Skeletal muscle cell (primary cell): ENCODE data around the gene IRF4.

Experiments used
- DNase-seq: peaks from one replicate; pipeline ENCODE4 v3.0.0-alpha.2; 2010; ENCODE audit warnings: low read depth
- H3K4me3 ChIP-seq: 2 replicates; pipeline ENCODE4 v1.5.1; 2011; ENCODE audit warnings: low read depth, mild to moderate bottlenecking, control low read depth, low read length, moderate library complexity

The IRF4 gene

GRCh38 chr6:352896-353470 is 38.6 kb upstream of the IRF4 start:
- no peak overlapping the region for H3K4me3 ChIP-seq
- DNase-seq, result no peak

GRCh38 chr6:353642-354614 is 37.6 kb upstream of the IRF4 start:
- DNase-seq, result no peak

GRCh38 chr6:354631-355280 is 36.8 kb upstream of the IRF4 start:
- no peak overlapping the region for H3K4me3 ChIP-seq
- no peak for DNase-seq

More at GRCh38 chr6:353642-354614, 37.6 kb upstream of the IRF4 start:
- H3K4me3 ChIP-seq, result no peak overlapping the region

GRCh38 chr6:355373-356208 is 36.0 kb upstream of the IRF4 start:
- H3K4me3 ChIP-seq, result no peak overlapping the region
- no peak for DNase-seq

- H3K4me3 ChIP-seq, result no peak overlapping the region
- DNase-seq, result no peak
Measured at GRCh38 chr6:356828-357251, 34.7 kb upstream of the IRF4 start.

- H3K4me3 ChIP-seq, result no peak overlapping the region
- DNase-seq, result no peak
Measured at GRCh38 chr6:357261-357790, 34.2 kb upstream of the IRF4 start.

GRCh38 chr6:357791-358341 is 33.7 kb upstream of the IRF4 start:
- H3K4me3 ChIP-seq, result no peak overlapping the region
- no peak for DNase-seq

GRCh38 chr6:358432-358831 is 33.1 kb upstream of the IRF4 start:
- H3K4me3 ChIP-seq, result no peak overlapping the region
- no peak for DNase-seq

- H3K4me3 ChIP-seq, result no peak overlapping the region
- no peak for DNase-seq
Measured at GRCh38 chr6:358847-359246, 32.7 kb upstream of the IRF4 start.

- DNase-seq, result no peak
- no peak overlapping the region for H3K4me3 ChIP-seq
Measured at GRCh38 chr6:359261-360035, 32.1 kb upstream of the IRF4 start.

GRCh38 chr6:360349-360748 is 31.2 kb upstream of the IRF4 start:
- no peak for DNase-seq
- H3K4me3 ChIP-seq, result no peak overlapping the region

- no peak overlapping the region for H3K4me3 ChIP-seq
- DNase-seq, result no peak
Measured at GRCh38 chr6:360764-361373, 30.7 kb upstream of the IRF4 start.

GRCh38 chr6:361411-362132 is 30.0 kb upstream of the IRF4 start:
- H3K4me3 ChIP-seq, result no peak overlapping the region
- DNase-seq, result no peak

GRCh38 chr6:362231-362923 is 29.2 kb upstream of the IRF4 start:
- no peak for DNase-seq
- H3K4me3 ChIP-seq, result no peak overlapping the region

- DNase-seq, result no peak
- no peak overlapping the region for H3K4me3 ChIP-seq
Measured at GRCh38 chr6:362924-363249, 28.7 kb upstream of the IRF4 start.

GRCh38 chr6:363291-363690 is 28.3 kb upstream of the IRF4 start:
- no peak for DNase-seq
- H3K4me3 ChIP-seq, result no peak overlapping the region

- no peak overlapping the region for H3K4me3 ChIP-seq
- DNase-seq, result no peak
Measured at GRCh38 chr6:363909-364308, 27.6 kb upstream of the IRF4 start.
